ENCODE measurements around the gene RFPL1.

RFPL1 gene

GRCh38 chr22:29463629-29464028 is 25.2 kb downstream of the RFPL1 start:
- TF ChIP-seq, protein P1, sequence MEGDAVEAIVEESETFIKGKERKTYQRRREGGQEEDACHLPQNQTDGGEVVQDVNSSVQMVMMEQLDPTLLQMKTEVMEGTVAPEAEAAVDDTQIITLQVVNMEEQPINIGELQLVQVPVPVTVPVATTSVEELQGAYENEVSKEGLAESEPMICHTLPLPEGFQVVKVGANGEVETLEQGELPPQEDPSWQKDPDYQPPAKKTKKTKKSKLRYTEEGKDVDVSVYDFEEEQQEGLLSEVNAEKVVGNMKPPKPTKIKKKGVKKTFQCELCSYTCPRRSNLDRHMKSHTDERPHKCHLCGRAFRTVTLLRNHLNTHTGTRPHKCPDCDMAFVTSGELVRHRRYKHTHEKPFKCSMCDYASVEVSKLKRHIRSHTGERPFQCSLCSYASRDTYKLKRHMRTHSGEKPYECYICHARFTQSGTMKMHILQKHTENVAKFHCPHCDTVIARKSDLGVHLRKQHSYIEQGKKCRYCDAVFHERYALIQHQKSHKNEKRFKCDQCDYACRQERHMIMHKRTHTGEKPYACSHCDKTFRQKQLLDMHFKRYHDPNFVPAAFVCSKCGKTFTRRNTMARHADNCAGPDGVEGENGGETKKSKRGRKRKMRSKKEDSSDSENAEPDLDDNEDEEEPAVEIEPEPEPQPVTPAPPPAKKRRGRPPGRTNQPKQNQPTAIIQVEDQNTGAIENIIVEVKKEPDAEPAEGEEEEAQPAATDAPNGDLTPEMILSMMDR (IDR thresholded peaks at IDR 0.05; ENCODE audit: low read depth, low read length) = no peak
- no peak overlapping the region for H3K4me3 ChIP-seq (ENCODE audit: low read depth, low read length)
- in situ Hi-C loops (cut with HindIII; ENCODE audit: low sequenced_read_pairs) = no loop called here
- no peak for DNase-seq (ENCODE audit: low read depth, low spot score)

DNA sequence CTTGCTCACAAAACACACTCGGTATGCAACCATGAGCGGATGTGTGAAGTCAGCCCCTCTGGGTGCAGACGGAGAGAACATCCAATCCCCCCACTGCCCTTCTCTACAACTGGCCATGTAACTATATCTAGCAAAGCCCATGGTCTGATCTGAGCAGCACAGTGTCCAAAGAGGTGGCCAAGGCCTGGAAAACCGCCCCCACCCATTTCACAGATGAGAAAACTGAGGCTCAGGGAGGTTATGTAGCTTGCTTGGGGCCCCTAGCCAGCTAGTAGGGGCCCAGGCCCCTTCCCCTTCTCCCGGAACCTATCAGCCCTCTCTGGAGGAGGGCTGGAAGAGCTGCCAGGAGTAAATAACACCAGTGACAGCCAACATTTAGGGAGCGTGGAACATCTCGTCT is 26.2 kb downstream of the RFPL1 start:
- in situ Hi-C loops (cut with HindIII; ENCODE audit: low sequenced_read_pairs) = no loop called here
- TF ChIP-seq, protein P1 (IDR thresholded peaks at IDR 0.05; ENCODE audit: low read depth, low read length) = no peak

DNA sequence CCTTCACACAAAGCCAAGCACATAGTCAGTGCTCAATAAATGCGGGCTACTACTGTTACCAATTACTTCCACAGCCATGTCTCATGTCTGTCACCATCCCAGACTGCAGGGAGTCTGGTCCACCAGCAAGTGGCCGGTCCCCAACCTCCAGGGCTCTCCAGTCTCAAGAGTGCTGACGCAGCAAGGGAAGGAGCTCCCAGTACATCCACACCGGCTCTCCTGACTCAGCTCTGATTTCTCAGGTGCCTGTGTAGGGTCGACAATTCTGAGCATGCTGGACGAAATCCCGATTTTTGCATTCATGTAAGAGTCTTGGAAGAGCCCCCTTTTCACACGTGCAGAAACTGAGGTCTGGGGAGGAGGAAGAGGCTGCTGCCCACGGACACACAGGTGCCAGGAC is 31.4 kb downstream of the RFPL1 start:
- no peak for DNase-seq (ENCODE audit: low read depth, low spot score)
- H3K4me3 ChIP-seq (ENCODE audit: low read depth, low read length) = no peak overlapping the region
- TF ChIP-seq, protein P1 (IDR thresholded peaks at IDR 0.05; ENCODE audit: low read depth, low read length) = no peak
- in situ Hi-C loops (cut with HindIII; ENCODE audit: low sequenced_read_pairs) = no loop called here

More for the DNA sequence above, 26.2 kb downstream of the RFPL1 start:
- no peak overlapping the region for H3K4me3 ChIP-seq (ENCODE audit: low read depth, low read length)
- no peak for DNase-seq (ENCODE audit: low read depth, low spot score)

GRCh38 chr22:29470159-29470855 is 31.9 kb downstream of the RFPL1 start:
- peak overlapping the region; percentile 23 for H3K4me3 ChIP-seq (ENCODE audit: low read depth, low read length)
- in situ Hi-C loops (cut with HindIII; ENCODE audit: low sequenced_read_pairs) = no loop called here
- TF ChIP-seq, protein P1 (IDR thresholded peaks at IDR 0.05; ENCODE audit: low read depth, low read length) = peak; percentile 88
- DNase-seq (ENCODE audit: low read depth, low spot score) = peak; percentile 41

GRCh38 chr22:29473001-29473400 is 34.6 kb downstream of the RFPL1 start:
- H3K4me3 ChIP-seq (ENCODE audit: low read depth, low read length) = no peak overlapping the region
- in situ Hi-C loops (cut with HindIII; ENCODE audit: low sequenced_read_pairs) = no loop called here
- DNase-seq (ENCODE audit: low read depth, low spot score) = no peak
- TF ChIP-seq, protein P1 (IDR thresholded peaks at IDR 0.05; ENCODE audit: low read depth, low read length) = no peak

- TF ChIP-seq, protein P1 (IDR thresholded peaks at IDR 0.05; ENCODE audit: low read depth, low read length) = no peak
- DNase-seq (ENCODE audit: low read depth, low spot score) = no peak
- H3K4me3 ChIP-seq (ENCODE audit: low read depth, low read length) = no peak overlapping the region
- in situ Hi-C loops (cut with HindIII; ENCODE audit: low sequenced_read_pairs) = no loop called here
Observed at GRCh38 chr22:29475550-29475949, 37.2 kb downstream of the RFPL1 start.
